ENCODE measurements around the gene FEM1B. TPM values are rescaled to one million over a fixed set of nuclear protein-coding genes. Genes with fewer than 3 reads are reported as not detected.

Gene FEM1B
- polyA plus RNA-seq, 2 of the 4 experiments (the other 2 are of a cell fraction) = 19.5 to 59.1 TPM

DNA sequence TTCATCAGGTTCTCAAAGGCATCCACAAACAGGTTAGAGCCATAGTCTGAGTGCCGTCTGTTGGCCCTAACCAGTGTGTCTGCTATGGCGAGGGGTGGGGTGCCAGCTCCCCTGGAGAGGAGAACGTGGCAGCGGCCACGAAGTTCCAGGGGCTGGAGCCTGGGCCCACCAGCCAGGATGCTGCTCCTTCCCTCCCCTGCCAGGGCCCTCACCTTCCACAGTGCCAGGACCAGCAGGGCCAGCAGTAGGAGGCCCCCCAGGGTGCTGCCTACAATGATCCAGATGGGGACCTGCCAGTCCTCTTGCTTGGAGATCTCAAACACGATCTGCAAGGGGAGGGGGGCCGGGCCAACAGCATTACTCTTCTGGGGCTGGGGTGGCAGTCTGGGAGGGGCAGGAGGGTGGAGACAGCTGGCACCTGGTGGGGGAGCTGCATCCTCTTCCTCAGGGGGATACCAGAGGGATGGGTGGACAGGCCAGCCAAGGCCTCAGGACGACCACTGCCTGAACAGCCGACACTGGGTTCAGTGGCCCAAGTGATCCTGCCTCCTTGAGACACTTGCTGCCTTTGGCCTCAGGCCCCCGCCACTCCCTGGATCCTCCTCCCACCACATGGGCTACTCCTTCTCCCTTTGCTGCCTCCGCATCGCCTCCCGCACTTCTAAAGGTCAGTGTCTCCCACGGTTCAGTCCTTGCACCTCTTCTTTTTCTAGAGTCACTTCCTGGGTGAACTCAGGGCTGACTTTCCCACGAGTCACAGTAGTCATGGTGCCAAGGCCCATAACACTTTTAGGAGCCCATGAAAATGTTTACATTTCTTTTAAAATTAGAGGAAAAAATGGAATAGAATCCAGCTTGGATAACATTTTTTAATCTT lies 26.3 kb downstream of the FEM1B start:
- Histone ChIP-seq H3K4me1 (peaks cover 40% of the 10 kb centered on the region), H3K27ac (peak overlapping the region in 1 of 2 experiments; percentile 58; a peak in 4 of 6 replicates), H3K9me3 (no peaks in the 10 kb centered on the region), H3K4me3 (no peak overlapping the region), H3K4me2 (no peak overlapping the region)
- ATAC-seq (no peak), FAIRE-seq (no peak), DNase-seq (ENCODE audit: low read depth in 1 of 2, low spot score in 1 of 2) (peak in 1 of 2 experiments; percentile 43)
- ChIA-PET POLR2A (no interaction called here), CTCF (interaction anchor here (0.6 to 7.2 kb wide), 15 partner anchors 10 to 621 kb away, joined by 3 to 189 read pairs (median 12); no protein-coding TSS in a partner anchor)
- TF ChIP-seq FOSL2 (IDR thresholded peaks at IDR 0.05) (no peak), FOSL2 (CRISPR knock-in tag; IDR thresholded peaks at IDR 0.05) (no peak), CHD2 (IDR thresholded peaks at IDR 0.05; ENCODE audit: low read length, partially characterized antibody) (no peak), MAZ (IDR thresholded peaks at IDR 0.05; ENCODE audit: borderline replicate concordance, low read depth, low read length) (no peak), TFCP2L1 (CRISPR knock-in tag; IDR thresholded peaks at IDR 0.05) (no peak), SREBF2 (IDR thresholded peaks at IDR 0.05) (no peak), EP300 (IDR thresholded peaks at IDR 0.05) (no peak), HOXA7 (CRISPR knock-in tag; IDR thresholded peaks at IDR 0.05) (no peak), NR3C1 (IDR thresholded peaks at IDR 0.05) (no peak), EHMT2 (IDR thresholded peaks at IDR 0.05; ENCODE audit: low read depth) (no peak), NFE2L2 (conservative IDR thresholded peaks at IDR 0.05; ENCODE audit: low read length) (no peak), RARB (CRISPR knock-in tag; IDR thresholded peaks at IDR 0.05) (no peak), RCOR1 (IDR thresholded peaks at IDR 0.05; ENCODE audit: low read depth, low read length) (no peak), HEYL (CRISPR knock-in tag; IDR thresholded peaks at IDR 0.05) (no peak), CBX8 (IDR thresholded peaks at IDR 0.05) (no peak), POLR2A (IDR thresholded peaks at IDR 0.05; ENCODE audit: low read length) (no peak)
- TF ChIP-seq, protein P1, sequence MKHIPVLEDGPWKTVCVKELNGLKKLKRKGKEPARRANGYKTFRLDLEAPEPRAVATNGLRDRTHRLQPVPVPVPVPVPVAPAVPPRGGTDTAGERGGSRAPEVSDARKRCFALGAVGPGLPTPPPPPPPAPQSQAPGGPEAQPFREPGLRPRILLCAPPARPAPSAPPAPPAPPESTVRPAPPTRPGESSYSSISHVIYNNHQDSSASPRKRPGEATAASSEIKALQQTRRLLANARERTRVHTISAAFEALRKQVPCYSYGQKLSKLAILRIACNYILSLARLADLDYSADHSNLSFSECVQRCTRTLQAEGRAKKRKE (CRISPR knock-in tag; IDR thresholded peaks at IDR 0.05; ENCODE audit: low read depth) = no peak
- WGBS (ENCODE audit: missing lambda C conversion rate) = 72% methylated on average over 13 of the region's 15 CpGs

DNA sequence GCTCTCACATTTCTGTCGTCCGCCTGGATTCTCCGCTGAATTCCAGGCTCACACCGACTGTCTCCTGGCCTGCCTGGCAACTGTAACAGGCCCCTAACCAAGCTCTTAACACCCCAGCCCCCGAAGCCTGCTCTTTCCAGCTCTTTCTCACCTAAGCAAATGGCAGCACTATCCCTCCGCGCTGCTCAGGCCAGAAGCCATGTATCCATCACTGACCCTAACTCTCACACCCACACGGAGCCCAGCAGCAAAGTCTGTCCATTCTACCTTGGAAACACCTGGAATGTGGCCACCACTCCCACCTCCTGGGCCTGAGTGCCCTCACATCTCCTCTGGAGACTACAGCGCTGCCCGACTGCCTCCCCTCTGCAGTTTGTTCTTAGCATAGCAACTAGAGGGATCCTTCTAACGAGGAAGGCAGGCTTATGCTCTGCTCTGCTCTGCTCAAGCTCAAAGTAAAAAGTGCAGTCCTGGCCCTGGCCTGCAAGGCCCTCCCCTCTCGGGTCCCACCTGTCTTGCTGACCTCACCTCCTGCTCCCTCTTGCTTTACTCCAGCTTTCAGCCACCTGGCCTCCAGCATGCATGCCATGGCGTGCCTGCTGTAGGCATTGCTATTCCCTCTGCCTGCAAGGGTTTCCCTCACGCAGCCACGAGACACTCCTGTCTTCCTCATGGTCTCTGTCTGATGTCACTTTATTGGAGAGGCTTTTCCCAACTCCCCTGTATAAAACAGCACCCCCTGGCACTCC lies 27.2 kb downstream of the FEM1B start:
- H3K9me3 ChIP-seq = no peaks in the 10 kb centered on the region
- ATAC-seq (peak; percentile 10 to 11; a peak in 3 of 6 replicates), DNase-seq (ENCODE audit: low read depth in 1 of 2, low spot score in 1 of 2) (no peak), FAIRE-seq (no peak)
- POLR2A ChIA-PET = no interaction called here
- peaks cover 47% of the 10 kb centered on the region for H3K4me1 ChIP-seq
- H3K27ac ChIP-seq = peak overlapping the region in 1 of 2 experiments; percentile 58; a peak in 2 of 6 replicates
- no peak for TF ChIP-seq RCOR1 (IDR thresholded peaks at IDR 0.05; ENCODE audit: low read depth, low read length)
- no peak for TF ChIP-seq POLR2A (IDR thresholded peaks at IDR 0.05; ENCODE audit: low read length)
- no peak for TF ChIP-seq RFX5 (IDR thresholded peaks at IDR 0.05)
- TF ChIP-seq KDM5A (IDR thresholded peaks at IDR 0.05) = no peak
- TF ChIP-seq HOXB13 (CRISPR knock-in tag; IDR thresholded peaks at IDR 0.05; ENCODE audit: low read depth) = no peak
- TF ChIP-seq, protein P2, sequence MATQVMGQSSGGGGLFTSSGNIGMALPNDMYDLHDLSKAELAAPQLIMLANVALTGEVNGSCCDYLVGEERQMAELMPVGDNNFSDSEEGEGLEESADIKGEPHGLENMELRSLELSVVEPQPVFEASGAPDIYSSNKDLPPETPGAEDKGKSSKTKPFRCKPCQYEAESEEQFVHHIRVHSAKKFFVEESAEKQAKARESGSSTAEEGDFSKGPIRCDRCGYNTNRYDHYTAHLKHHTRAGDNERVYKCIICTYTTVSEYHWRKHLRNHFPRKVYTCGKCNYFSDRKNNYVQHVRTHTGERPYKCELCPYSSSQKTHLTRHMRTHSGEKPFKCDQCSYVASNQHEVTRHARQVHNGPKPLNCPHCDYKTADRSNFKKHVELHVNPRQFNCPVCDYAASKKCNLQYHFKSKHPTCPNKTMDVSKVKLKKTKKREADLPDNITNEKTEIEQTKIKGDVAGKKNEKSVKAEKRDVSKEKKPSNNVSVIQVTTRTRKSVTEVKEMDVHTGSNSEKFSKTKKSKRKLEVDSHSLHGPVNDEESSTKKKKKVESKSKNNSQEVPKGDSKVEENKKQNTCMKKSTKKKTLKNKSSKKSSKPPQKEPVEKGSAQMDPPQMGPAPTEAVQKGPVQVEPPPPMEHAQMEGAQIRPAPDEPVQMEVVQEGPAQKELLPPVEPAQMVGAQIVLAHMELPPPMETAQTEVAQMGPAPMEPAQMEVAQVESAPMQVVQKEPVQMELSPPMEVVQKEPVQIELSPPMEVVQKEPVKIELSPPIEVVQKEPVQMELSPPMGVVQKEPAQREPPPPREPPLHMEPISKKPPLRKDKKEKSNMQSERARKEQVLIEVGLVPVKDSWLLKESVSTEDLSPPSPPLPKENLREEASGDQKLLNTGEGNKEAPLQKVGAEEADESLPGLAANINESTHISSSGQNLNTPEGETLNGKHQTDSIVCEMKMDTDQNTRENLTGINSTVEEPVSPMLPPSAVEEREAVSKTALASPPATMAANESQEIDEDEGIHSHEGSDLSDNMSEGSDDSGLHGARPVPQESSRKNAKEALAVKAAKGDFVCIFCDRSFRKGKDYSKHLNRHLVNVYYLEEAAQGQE (IDR thresholded peaks at IDR 0.05) = no peak
- no peak for TF ChIP-seq SREBF2 (IDR thresholded peaks at IDR 0.05)
- H3K4me3 ChIP-seq = no peak overlapping the region
- CTCF ChIA-PET = interaction anchor here (0.5 to 7.2 kb wide), 15 partner anchors 11 to 620 kb away, joined by 3 to 189 read pairs (median 37); partner anchors contain the start of gene FEM1B
- H3K4me2 ChIP-seq = no peak overlapping the region
- 83% methylated on average over 15 of the region's 15 CpGs for WGBS (ENCODE audit: missing lambda C conversion rate)
